Upper lobe of left lung (tissue), 4 donors: ENCODE results near the gene ETS1.

Source experiments
- CTCF ChIP-seq, 6 experiments: fragments of 450-650 bp in 4 of 6; fragments of 200-600 bp in 2 of 6; sonication (generic) in 2 of 6; IDR thresholded peaks; one replicate each; pipeline ENCODE4 v1.5.1; 2016 to 2019; ENCODE audit warnings: antibody characterized with exemption in 6 of 6
- EP300 ChIP-seq, 4 donors: sonication (generic); formaldehyde crosslinking; IDR thresholded peaks; one replicate each; pipeline ENCODE4 v1.5.1; 2017; ENCODE audit warnings: antibody characterized with exemption in 4 of 4, control low read depth in 2 of 4

DNA sequence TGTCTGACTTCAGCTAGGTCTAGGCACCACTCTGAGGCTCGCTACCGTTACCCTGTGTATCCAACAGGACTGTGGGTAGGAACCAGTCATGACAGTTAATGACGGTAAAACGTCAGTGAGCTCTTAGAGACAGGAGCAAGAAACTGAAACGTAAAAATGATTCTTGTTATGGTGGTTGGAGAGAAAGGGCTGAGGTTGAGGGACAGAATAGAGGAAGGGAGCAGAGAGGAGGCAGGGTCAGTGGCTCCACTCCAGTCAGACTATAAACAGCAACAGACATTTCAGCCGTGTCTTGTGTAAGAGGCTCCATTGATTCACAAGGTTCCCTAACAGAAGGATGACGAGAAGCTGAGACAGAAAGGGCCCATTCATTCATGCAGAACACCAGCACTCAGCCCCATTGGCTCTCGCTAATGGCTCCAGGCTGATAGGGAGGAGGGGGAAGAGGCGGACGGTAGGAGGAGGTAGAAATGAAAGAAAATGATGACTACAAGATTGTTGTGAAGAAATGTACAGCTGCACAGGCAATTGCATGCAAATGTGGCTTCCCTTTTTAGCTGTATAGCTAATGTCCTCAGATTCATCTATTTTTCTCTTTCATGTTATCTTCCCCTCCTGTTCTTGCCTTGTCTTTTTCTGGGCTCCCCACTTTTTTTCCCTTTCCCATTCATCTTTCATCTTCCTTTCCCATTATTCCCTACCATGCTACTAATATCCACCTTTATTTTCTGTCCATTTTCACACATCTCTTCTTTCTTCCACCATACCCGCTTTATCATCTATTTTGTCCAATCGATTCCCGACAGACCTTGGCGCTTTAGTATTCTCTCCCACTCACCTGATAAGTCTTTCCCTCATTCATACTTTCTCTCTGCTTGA is 34.3 kb downstream of the ETS1 start:
- no peak for TF ChIP-seq EP300 (IDR thresholded peaks at IDR 0.05)
- no peak for TF ChIP-seq CTCF (IDR thresholded peaks at IDR 0.05)
